HepG2 (cell line): ENCODE results near the gene PKNOX2.

Experiments used
- CHD2 ChIP-seq: IDR thresholded peaks from 2 replicates; pipeline ENCODE4 v1.6.1; 2011; ENCODE audit warnings: low read depth, low read length, improper control_type of control experiment
- ZNF180 ChIP-seq: sonication (generic); formaldehyde crosslinking; IDR thresholded peaks from 2 replicates; pipeline ENCODE4 v1.4.0; 2020; ENCODE audit warnings: low read depth, missing genetic modification reagents, borderline replicate concordance
- TF ChIP-seq, protein P1 (sequence below): IDR thresholded peaks from 2 replicates; pipeline ENCODE4 v1.6.1; 2012; ENCODE audit warnings: inconsistent platforms
- TF ChIP-seq, protein P2 (sequence below): IDR thresholded peaks from 2 replicates; pipeline ENCODE4 v1.6.1; 2016; ENCODE audit warnings: missing compliant biosample characterization, missing genetic modification reagents, borderline replicate concordance
- TF ChIP-seq, protein P3 (sequence below): sonication (generic); formaldehyde crosslinking; IDR thresholded peaks from 2 replicates; pipeline ENCODE4 v1.8.1; 2023; ENCODE audit warnings: missing genetic modification reagents, mild to moderate bottlenecking, borderline replicate concordance
- TF ChIP-seq, protein P4 (sequence below), 2 experiments: sonication (generic) in 1 of 2; formaldehyde crosslinking in 1 of 2; IDR thresholded peaks; 2 replicates each; pipeline versions ENCODE4 v1.5.1 to v1.6.1; 2011 to 2020; ENCODE audit warnings: borderline replicate concordance in 1 of 2, low read depth in 1 of 2, low read length in 1 of 2, mild to moderate bottlenecking in 1 of 2, missing genetic modification reagents in 1 of 2, moderate library complexity in 1 of 2

DNA sequence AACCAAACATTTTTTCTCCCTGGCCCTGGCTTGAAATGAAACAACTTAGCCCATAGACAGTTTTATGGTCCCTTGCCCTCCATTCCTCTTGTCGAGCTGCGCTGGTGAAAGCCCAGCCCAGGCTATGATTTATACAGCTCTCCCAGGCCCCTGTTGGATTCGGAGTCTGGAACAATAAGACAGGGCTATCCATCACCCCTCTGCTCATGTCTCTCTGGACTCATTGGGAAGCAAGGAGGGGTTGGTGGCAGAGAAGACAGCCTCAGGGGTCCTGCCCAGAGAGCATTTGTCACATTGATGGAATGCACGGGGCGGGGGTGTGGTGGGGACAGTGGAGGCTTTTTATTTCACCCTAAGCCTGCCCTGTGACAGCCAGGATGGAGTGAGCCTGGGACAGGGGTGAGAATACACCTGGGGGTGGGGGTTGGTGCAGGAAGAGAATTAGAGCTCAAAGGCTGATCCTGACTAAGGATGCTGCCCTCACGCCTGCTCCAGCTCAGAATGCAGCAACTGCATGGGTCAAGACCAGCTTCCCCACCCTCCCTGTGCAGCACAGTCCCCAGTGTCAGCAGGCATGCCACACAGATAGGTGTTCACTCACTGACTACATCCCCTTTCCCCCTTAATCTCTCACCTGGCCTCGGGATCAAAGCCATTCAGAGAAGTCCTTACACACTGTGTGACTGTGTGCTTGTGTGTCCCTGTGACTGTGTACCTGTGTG lies 10.0 kb upstream of the PKNOX2 start:
- TF ChIP-seq, protein P1, sequence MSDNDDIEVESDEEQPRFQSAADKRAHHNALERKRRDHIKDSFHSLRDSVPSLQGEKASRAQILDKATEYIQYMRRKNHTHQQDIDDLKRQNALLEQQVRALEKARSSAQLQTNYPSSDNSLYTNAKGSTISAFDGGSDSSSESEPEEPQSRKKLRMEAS, result no peak
- TF ChIP-seq, protein P2, sequence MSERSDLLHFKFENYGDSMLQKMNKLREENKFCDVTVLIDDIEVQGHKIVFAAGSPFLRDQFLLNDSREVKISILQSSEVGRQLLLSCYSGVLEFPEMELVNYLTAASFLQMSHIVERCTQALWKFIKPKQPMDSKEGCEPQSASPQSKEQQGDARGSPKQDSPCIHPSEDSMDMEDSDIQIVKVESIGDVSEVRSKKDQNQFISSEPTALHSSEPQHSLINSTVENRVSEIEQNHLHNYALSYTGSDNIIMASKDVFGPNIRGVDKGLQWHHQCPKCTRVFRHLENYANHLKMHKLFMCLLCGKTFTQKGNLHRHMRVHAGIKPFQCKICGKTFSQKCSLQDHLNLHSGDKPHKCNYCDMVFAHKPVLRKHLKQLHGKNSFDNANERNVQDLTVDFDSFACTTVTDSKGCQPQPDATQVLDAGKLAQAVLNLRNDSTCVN (CRISPR knock-in tag), result no peak
- TF ChIP-seq CHD2 (no peak), ZNF180 (CRISPR knock-in tag) (no peak)
- TF ChIP-seq, protein P3, sequence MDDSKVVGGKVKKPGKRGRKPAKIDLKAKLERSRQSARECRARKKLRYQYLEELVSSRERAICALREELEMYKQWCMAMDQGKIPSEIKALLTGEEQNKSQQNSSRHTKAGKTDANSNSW, result no peak
- TF ChIP-seq, protein P4, sequence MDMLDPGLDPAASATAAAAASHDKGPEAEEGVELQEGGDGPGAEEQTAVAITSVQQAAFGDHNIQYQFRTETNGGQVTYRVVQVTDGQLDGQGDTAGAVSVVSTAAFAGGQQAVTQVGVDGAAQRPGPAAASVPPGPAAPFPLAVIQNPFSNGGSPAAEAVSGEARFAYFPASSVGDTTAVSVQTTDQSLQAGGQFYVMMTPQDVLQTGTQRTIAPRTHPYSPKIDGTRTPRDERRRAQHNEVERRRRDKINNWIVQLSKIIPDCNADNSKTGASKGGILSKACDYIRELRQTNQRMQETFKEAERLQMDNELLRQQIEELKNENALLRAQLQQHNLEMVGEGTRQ (IDR thresholded peaks at IDR 0.05; ENCODE audit: low read depth, low read length), result no peak
- TF ChIP-seq, protein P4 (CRISPR knock-in tag; IDR thresholded peaks at IDR 0.05; ENCODE audit: borderline replicate concordance), result no peak
